ENCODE results near the gene CBFA2T3.

The CBFA2T3 gene

GRCh38 chr16:88973007-88973410 lies 4.0 kb downstream of the CBFA2T3 start:
- no peak overlapping the region for H3K27ac ChIP-seq (ENCODE audit: low read length)
- no peaks in the 10 kb centered on the region for H3K27me3 ChIP-seq (ENCODE audit: control insufficient read depth, insufficient read depth, low read length)
- no CpG with 5 or more reads among the region's 15 CpGs for whole genome bisulfite sequencing (ENCODE audit: insufficient coverage, insufficient read length)

GRCh38 chr16:88972349-88972748 lies 4.7 kb downstream of the CBFA2T3 start:
- no peaks in the 10 kb centered on the region; the same call in 1 of the 2 replicates for H3K36me3 ChIP-seq (ENCODE audit: control insufficient read depth, insufficient read depth, low read length)
- no CpG with 5 or more reads among the region's 6 CpGs for WGBS (ENCODE audit: insufficient coverage, insufficient read length)
- H3K27me3 ChIP-seq (ENCODE audit: control insufficient read depth, insufficient read depth, low read length): no peaks in the 10 kb centered on the region
- H3K4me3 ChIP-seq (ENCODE audit: low read length): no peak overlapping the region
- no peaks in the 10 kb centered on the region; the same call in 1 of the 2 replicates for H3K4me1 ChIP-seq (ENCODE audit: control insufficient read depth, insufficient read depth, low read length)
- no peaks in the 10 kb centered on the region for H3K9me3 ChIP-seq (ENCODE audit: control insufficient read depth, insufficient read depth, low read length)
- DNase-seq (ENCODE audit: low read depth, low spot score): no peak
- H3K27ac ChIP-seq (ENCODE audit: low read length): no peak overlapping the region

More at GRCh38 chr16:88973007-88973410, 4.0 kb downstream of the CBFA2T3 start:
- H3K36me3 ChIP-seq (ENCODE audit: control insufficient read depth, insufficient read depth, low read length): no peaks in the 10 kb centered on the region
- no peak overlapping the region for H3K4me3 ChIP-seq (ENCODE audit: low read length)
- no peaks in the 10 kb centered on the region for H3K9me3 ChIP-seq (ENCODE audit: control insufficient read depth, insufficient read depth, low read length)
- no peak for DNase-seq (ENCODE audit: low read depth, low spot score)
- no peaks in the 10 kb centered on the region; the same call in 1 of the 2 replicates for H3K4me1 ChIP-seq (ENCODE audit: control insufficient read depth, insufficient read depth, low read length)

DNA sequence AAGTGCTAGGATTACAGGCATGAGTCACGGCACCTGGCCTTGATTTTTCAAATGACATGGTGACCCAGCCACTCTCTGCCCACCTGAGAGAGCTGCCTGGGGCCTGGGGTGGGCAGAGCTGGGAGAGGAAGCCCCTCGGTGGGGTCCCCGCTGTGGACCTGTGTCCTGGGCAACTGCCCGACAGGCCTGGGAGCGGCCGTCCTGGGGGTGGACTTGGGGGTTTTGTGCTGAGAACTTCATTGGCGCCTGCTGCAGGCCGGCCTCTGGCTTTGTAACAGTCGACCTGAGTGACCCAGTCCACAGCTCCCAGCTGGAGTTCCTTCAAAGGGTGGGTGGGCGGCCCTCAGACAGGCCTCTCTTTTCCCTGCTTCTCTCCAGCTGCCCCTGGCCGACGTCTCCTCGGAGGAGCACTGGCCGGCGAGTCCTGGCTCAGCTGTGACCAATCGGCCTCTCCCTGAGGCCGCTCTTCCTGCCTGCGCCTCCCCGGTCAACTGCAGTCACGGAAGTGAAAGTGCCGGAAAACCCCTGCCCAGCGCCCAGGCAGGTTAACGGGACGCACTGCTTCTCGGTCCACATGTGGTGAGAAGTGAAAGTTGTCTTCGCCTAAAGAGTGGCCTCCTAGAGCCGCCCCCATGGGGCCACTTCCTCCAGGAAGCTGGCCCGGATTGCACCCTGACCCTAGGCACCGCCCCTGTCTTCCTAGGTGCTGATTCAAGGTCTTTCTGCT lies 5.5 kb downstream of the CBFA2T3 start:
- Histone ChIP-seq H3K36me3 (ENCODE audit: control insufficient read depth, insufficient read depth, low read length) (no peaks in the 10 kb centered on the region; the same call in 1 of the 2 replicates), H3K27me3 (ENCODE audit: control insufficient read depth, insufficient read depth, low read length) (no peaks in the 10 kb centered on the region), H3K27ac (ENCODE audit: low read length) (no peak overlapping the region), H3K4me3 (ENCODE audit: low read length) (no peak overlapping the region), H3K4me1 (ENCODE audit: control insufficient read depth, insufficient read depth, low read length) (no peaks in the 10 kb centered on the region; the same call in 1 of the 2 replicates), H3K9me3 (ENCODE audit: control insufficient read depth, insufficient read depth, low read length) (no peaks in the 10 kb centered on the region)
- WGBS (ENCODE audit: insufficient coverage, insufficient read length): no CpG with 5 or more reads among the region's 29 CpGs
- no peak for DNase-seq (ENCODE audit: low read depth, low spot score)

- H3K4me3 ChIP-seq (ENCODE audit: low read length): no peak overlapping the region
- no CpG with 5 or more reads among the region's 31 CpGs for WGBS (ENCODE audit: insufficient coverage, insufficient read length)
- no peak overlapping the region for H3K27ac ChIP-seq (ENCODE audit: low read length)
Measured at GRCh38 chr16:88970539-88971065, 6.4 kb downstream of the CBFA2T3 start.

GRCh38 chr16:88970050-88970449 lies 7.0 kb downstream of the CBFA2T3 start:
- Histone ChIP-seq H3K9me3 (ENCODE audit: control insufficient read depth, insufficient read depth, low read length) (no peaks in the 10 kb centered on the region), H3K27ac (ENCODE audit: low read length) (no peak overlapping the region), H3K36me3 (ENCODE audit: control insufficient read depth, insufficient read depth, low read length) (no peaks in the 10 kb centered on the region; the same call in 1 of the 2 replicates), H3K27me3 (ENCODE audit: control insufficient read depth, insufficient read depth, low read length) (no peaks in the 10 kb centered on the region), H3K4me1 (ENCODE audit: control insufficient read depth, insufficient read depth, low read length) (no peaks in the 10 kb centered on the region; the same call in 1 of the 2 replicates), H3K4me3 (ENCODE audit: low read length) (no peak overlapping the region)
- no peak for DNase-seq (ENCODE audit: low read depth, low spot score)
- WGBS (ENCODE audit: insufficient coverage, insufficient read length): no CpG with 5 or more reads among the region's 20 CpGs

More at GRCh38 chr16:88970539-88971065, 6.4 kb downstream of the CBFA2T3 start:
- no peaks in the 10 kb centered on the region for H3K9me3 ChIP-seq (ENCODE audit: control insufficient read depth, insufficient read depth, low read length)
- H3K4me1 ChIP-seq (ENCODE audit: control insufficient read depth, insufficient read depth, low read length): no peaks in the 10 kb centered on the region; the same call in 1 of the 2 replicates
- no peaks in the 10 kb centered on the region; the same call in 1 of the 2 replicates for H3K36me3 ChIP-seq (ENCODE audit: control insufficient read depth, insufficient read depth, low read length)
- DNase-seq (ENCODE audit: low read depth, low spot score): no peak
- H3K27me3 ChIP-seq (ENCODE audit: control insufficient read depth, insufficient read depth, low read length): no peaks in the 10 kb centered on the region

DNA sequence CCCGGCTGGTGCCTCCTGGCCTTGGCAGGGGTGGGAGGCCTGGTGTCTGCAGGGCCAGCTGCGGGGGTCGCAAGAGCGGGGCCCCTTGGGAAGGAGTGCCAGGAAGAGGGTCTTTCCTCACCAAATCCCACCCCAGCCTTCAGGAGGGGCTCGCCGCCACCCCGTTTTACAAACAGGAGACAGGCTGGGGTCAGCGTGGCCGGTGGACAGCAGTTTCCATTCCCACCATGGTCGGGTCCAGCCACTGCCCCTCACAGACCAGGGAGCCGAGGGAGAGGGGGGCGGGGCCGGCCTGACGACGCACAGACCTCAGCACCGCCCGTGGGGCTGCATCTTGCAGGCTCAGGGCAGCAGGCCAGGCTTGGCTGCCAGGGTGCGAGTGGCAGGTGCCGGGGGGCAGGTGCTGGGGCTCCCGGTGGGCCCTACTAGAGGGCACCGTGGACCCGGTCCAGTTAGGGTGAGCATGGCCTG lies 7.6 kb downstream of the CBFA2T3 start:
- no peaks in the 10 kb centered on the region; the same call in 1 of the 2 replicates for H3K4me1 ChIP-seq (ENCODE audit: control insufficient read depth, insufficient read depth, low read length)

GRCh38 chr16:88968589-88969280 lies 8.3 kb downstream of the CBFA2T3 start:
- Histone ChIP-seq H3K27me3 (ENCODE audit: control insufficient read depth, insufficient read depth, low read length) (no peaks in the 10 kb centered on the region), H3K9me3 (ENCODE audit: control insufficient read depth, insufficient read depth, low read length) (no peaks in the 10 kb centered on the region), H3K4me3 (ENCODE audit: low read length) (no peak overlapping the region), H3K36me3 (ENCODE audit: control insufficient read depth, insufficient read depth, low read length) (no peaks in the 10 kb centered on the region; the same call in 1 of the 2 replicates), H3K27ac (ENCODE audit: low read length) (no peak overlapping the region), H3K4me1 (ENCODE audit: control insufficient read depth, insufficient read depth, low read length) (no peaks in the 10 kb centered on the region; the same call in 1 of the 2 replicates)
- no CpG with 5 or more reads among the region's 31 CpGs for WGBS (ENCODE audit: insufficient coverage, insufficient read length)
- DNase-seq (ENCODE audit: low read depth, low spot score): no peak

More for the DNA sequence above, 7.6 kb downstream of the CBFA2T3 start:
- H3K27me3 ChIP-seq (ENCODE audit: control insufficient read depth, insufficient read depth, low read length): no peaks in the 10 kb centered on the region
- no peak overlapping the region for H3K27ac ChIP-seq (ENCODE audit: low read length)
- no peaks in the 10 kb centered on the region for H3K9me3 ChIP-seq (ENCODE audit: control insufficient read depth, insufficient read depth, low read length)
- DNase-seq (ENCODE audit: low read depth, low spot score): no peak
- no peaks in the 10 kb centered on the region; the same call in 1 of the 2 replicates for H3K36me3 ChIP-seq (ENCODE audit: control insufficient read depth, insufficient read depth, low read length)
- no peak overlapping the region for H3K4me3 ChIP-seq (ENCODE audit: low read length)
- no CpG with 5 or more reads among the region's 22 CpGs for WGBS (ENCODE audit: insufficient coverage, insufficient read length)

- Histone ChIP-seq H3K4me3 (ENCODE audit: low read length) (no peak overlapping the region), H3K27me3 (ENCODE audit: control insufficient read depth, insufficient read depth, low read length) (no peaks in the 10 kb centered on the region), H3K36me3 (ENCODE audit: control insufficient read depth, insufficient read depth, low read length) (no peaks in the 10 kb centered on the region; the same call in 1 of the 2 replicates), H3K4me1 (ENCODE audit: control insufficient read depth, insufficient read depth, low read length) (no peaks in the 10 kb centered on the region; the same call in 1 of the 2 replicates), H3K9me3 (ENCODE audit: control insufficient read depth, insufficient read depth, low read length) (no peaks in the 10 kb centered on the region), H3K27ac (ENCODE audit: low read length) (no peak overlapping the region)
- no peak for DNase-seq (ENCODE audit: low read depth, low spot score)
- no CpG with 5 or more reads among the region's 29 CpGs for WGBS (ENCODE audit: insufficient coverage, insufficient read length)
Measured at GRCh38 chr16:88967830-88968588, 9.0 kb downstream of the CBFA2T3 start.

- DNase-seq (ENCODE audit: low read depth, low spot score): no peak
- Histone ChIP-seq H3K27ac (ENCODE audit: low read length) (no peak overlapping the region), H3K9me3 (ENCODE audit: control insufficient read depth, insufficient read depth, low read length) (no peaks in the 10 kb centered on the region), H3K4me3 (ENCODE audit: low read length) (no peak overlapping the region), H3K4me1 (ENCODE audit: control insufficient read depth, insufficient read depth, low read length) (no peaks in the 10 kb centered on the region; the same call in 1 of the 2 replicates), H3K36me3 (ENCODE audit: control insufficient read depth, insufficient read depth, low read length) (no peaks in the 10 kb centered on the region; the same call in 1 of the 2 replicates), H3K27me3 (ENCODE audit: control insufficient read depth, insufficient read depth, low read length) (no peaks in the 10 kb centered on the region)
- WGBS (ENCODE audit: insufficient coverage, insufficient read length): no CpG with 5 or more reads among the region's 47 CpGs
Measured at GRCh38 chr16:88966986-88967829, 9.8 kb downstream of the CBFA2T3 start.

All from iPS DF 6.9 (cell line).